Measurements from ENCODE around the gene MLC1.

Gene MLC1

GRCh38 chr22:50058061-50058905 lies 26.9 kb downstream of the MLC1 start, which contains the start of gene TTLL8:
Gene TTLL8, minus strand, starts transcription at chr22:50058298.
- no peak for DNase-seq (ENCODE audit: low read depth)

DNA sequence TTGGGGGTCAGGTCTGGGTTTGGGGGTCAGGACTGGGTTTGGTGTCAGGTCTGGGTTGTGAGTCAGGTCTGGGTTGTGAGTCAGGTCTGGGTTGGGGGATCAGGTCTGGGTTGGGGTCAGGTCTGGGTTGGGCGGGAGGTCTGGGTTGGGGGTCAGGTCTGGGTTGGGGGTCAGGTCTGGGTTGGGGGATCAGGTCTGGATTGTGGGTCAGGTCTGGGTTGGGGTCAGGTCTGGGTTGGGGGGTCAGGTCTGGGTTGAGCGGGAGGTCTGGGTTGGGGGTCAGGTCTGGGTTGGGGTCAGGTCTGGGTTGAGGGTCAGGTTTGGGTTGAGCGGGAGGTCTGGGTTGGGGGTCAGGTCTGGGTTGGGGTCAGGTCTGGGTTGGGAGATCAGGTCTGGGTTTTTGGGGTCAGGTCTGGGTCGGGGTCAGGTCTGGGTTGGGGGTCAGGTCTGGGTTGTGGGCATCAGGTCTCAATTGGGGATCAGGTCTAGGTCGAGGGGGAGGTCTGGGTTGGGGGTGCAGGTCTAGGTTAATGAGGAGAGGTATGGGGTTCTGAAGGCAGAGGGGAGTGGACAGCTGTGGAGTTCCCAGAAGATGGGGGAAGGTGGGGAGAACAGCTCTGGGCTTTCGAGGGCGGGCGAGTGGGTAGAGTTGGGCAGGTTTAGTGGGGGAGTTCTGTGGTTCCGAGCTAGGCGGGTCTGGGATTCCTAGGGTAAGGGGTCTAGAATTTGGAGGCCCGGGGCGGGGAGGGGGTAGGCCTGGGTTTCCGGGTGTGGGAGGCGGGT lies 27.8 kb downstream of the MLC1 start:
- no peak for DNase-seq (ENCODE audit: low read depth)

GRCh38 chr22:50056214-50056972 lies 28.8 kb downstream of the MLC1 start:
- no peak for DNase-seq (ENCODE audit: low read depth)

DNA sequence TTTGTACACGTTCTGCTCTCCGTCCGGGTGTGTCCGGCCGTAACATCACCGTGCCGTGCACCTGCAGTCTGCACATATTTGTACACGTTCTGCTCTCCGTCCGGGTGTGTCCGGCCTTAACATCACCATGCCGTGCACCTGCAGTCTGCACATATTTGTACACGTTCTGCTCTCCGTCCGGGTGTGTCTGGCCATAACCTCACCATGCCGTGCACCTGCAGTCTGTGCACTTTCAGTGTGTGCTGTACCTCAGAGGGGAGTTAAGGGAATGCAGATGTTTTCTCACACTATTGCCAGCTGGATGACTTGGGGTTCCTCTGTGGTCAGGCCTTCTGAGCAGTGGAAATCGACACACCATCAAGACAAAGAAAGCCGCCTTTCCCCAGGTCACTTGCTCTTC lies 31.4 kb downstream of the MLC1 start:
- DNase-seq (ENCODE audit: low read depth), result no peak

- no peak for DNase-seq (ENCODE audit: low read depth)
These were observed 33.3 kb downstream of the MLC1 start for GRCh38 chr22:50051930-50052329.

DNA sequence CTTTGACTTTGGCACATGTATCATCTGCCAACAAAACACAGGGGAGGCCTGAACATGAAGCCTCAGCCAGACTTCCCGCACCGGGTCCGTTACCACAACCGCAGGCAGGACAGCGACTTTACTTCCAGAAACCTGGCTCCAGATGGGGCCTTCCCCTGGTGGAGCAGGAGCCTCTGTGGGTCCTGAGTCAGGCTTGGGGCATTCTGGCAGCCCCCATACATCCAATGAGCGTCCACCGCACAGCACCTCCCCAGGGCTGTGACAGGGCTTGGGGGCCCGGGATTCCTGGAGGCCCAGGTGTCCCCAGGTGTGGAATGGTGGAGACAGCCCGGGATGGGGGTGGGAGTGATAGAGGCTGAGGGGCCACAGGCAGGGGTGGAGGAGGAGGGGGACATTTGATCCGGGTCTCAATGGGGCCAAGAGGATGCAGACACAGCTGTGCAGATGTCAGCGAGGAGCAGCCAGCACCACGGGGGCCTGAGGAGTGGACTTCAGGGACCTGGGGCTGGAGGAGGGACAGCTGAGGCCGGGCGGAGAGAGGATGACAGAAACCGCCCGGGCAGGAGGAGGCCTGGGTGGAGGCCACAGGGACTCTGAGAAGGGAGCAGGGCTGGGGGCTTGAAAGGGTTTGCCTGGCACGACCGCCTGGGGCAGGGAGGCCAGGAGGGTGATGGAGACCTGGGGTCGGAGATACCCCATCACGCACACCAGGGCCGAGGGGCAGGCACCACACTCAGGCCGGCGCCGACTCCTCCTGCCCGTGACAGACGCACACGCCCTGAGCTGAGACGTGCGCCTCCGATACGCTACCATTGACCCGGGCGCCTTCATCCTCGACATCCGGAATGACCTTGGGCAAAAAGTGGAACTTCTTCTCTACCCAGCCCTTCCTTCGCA lies 35.7 kb downstream of the MLC1 start:
- DNase-seq (ENCODE audit: low read depth), result no peak

DNA sequence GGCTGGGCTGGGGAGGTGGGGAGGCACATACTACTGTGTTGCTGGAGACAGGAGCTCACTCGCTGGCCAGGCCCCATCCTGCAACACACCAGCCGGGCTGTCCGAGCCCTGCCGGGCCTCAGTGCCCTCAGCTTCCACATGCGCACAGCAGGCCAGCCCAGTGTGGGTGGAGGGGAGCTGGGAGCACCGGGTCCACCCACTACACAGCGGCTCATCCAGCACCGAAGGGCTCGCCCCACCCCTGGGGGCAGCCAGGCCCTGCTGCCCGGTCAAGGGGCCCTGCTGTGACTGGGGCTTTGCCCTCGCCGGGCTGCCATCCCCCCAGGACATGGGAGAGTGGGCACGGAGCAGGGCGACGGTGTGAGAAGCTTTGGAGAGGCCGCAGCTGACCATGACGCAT lies 36.4 kb downstream of the MLC1 start:
- DNase-seq (ENCODE audit: low read depth), result no peak

- no peak for DNase-seq (ENCODE audit: low read depth)
These were observed 37.0 kb downstream of the MLC1 start for GRCh38 chr22:50048061-50048765.

DNA sequence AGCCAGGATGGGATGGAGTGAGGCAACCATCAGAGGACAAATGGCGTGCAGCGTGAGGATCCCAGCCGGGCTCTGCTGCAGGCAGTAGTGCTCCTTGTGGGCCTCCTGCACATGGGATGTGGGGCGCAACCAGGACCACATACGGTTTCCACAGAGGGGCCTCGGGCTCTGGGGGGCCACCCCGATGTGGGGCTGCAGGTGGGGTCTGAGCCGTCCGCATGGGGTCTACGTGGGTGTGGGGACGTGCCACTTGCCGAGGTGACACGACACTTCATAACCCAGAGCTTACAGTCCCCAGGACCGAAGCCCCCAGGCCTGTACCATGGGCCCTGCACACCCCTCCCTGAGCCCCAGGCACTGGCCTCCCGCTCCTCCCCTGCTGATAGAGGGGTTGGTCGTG lies 37.9 kb downstream of the MLC1 start:
- DNase-seq (ENCODE audit: low read depth), result no peak

GRCh38 chr22:50046481-50047245 lies 38.6 kb downstream of the MLC1 start:
- no peak for DNase-seq (ENCODE audit: low read depth)

DNA sequence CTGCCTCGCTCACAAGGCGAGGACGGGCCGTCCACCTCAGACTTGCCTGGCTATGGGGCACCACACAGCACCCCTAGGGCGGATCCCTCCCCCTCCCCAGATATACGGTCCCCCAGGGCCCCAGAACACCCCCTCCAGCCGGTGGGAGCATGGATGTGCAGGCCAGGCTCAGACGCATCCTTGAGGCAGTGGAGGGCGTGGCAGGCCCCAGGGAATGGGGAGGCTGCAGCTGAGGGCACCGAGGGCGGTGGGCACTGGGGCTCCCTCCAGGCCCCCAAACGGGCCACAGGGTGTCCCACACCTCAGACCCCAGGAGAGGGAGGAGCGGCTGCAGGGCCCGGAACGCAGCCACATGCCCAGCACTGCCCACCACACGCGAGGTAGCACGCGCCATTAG lies 39.2 kb downstream of the MLC1 start:
- no peak for DNase-seq (ENCODE audit: low read depth)

DNA sequence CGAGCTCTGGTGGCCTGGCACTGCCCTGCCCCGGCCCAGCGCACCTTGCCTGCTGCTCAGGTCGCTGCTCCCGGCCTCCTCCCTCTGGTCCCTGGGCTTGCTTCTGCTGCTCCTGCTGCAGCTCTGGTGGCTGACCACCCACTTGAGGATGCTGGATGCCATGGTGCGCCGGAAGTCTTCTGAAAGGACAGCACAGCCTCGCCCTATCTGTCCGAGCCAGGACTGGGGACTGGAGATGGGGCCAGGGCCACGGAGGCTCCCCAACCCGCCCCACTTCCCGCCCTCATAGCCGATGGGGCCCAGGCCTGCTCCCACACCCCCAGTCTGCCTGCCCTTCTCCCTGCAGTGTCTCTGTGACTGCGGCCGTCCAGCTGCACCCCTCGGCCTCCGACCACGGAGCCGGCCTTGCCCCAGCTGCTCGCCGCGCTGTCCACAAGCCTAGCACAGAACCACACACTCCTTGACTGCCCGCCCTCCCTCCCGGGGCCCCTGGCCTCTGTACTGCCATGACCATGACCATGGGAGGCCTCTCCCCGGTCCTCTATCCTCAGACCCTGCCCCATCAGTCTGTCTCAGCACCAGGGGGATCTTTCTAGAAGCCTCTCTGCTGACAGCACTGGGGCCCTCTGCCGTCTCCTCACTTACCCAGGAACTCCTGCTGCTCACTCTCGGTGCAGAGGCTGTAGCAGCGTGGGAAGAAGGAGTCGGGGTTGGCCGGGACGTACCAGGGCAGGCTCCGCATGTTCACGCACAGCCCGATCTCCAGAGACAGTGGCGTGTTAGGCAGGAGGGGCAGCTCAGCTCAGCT lies 39.8 kb downstream of the MLC1 start:
- no peak for DNase-seq (ENCODE audit: low read depth)

- no peak for DNase-seq (ENCODE audit: low read depth)
These were observed 40.6 kb downstream of the MLC1 start for GRCh38 chr22:50044485-50045118.

DNA sequence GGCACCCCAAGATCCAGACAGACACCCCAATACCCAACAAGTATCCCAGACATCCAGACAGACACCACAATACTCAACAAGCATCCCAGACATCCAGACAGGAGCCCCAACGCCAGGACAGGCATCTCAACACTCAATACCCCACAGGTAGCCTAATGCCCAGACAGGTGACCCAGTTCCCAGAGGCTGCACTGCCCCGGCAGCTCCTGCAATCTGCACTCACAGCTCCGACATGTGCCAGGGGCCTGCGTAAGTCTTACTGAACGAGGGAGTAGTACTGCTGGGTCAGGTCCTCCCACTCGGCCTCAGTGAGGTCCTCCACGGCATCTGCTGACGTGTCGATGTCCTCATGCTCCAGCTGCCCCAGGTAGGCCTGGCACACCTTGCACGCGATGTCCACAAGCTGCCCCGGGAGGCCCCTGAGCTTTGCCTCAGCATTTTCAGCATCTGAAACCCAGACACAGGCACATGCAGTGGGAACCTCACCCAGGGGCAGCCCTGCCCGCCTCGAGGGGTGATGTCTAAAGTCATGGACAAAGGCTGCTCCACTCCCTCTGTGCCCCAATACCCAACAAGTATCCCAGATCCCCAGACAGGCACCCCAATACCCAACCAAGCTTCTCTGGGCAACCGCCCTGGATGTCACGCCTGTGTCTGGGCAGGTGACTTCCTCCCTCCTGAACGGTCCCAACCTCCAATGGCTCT lies 43.7 kb downstream of the MLC1 start:
- DNase-seq (ENCODE audit: low read depth), result no peak

DNA sequence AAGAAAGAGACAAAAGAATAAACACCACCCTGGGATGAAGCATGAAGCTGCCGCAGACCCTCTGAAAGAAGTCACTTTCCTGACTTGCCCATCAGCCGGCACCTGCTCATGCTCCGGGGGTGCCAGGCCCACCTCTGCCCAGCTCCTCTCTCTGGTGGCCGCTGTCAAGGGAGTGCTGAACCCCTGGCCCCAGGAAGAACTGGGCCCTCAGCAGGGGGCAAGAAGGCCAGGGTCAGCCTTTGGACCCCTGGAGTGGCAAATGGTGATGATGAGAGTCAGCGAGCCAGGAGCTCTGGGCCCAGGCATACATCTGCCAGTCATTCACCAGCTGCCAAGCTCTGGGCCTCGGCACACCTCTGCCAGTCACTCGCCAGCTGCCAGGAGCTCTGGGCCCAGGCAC lies 44.5 kb downstream of the MLC1 start:
- no peak for DNase-seq (ENCODE audit: low read depth)

- no peak for DNase-seq (ENCODE audit: low read depth)
These were observed 45.4 kb downstream of the MLC1 start for GRCh38 chr22:50039669-50040443.

DNA sequence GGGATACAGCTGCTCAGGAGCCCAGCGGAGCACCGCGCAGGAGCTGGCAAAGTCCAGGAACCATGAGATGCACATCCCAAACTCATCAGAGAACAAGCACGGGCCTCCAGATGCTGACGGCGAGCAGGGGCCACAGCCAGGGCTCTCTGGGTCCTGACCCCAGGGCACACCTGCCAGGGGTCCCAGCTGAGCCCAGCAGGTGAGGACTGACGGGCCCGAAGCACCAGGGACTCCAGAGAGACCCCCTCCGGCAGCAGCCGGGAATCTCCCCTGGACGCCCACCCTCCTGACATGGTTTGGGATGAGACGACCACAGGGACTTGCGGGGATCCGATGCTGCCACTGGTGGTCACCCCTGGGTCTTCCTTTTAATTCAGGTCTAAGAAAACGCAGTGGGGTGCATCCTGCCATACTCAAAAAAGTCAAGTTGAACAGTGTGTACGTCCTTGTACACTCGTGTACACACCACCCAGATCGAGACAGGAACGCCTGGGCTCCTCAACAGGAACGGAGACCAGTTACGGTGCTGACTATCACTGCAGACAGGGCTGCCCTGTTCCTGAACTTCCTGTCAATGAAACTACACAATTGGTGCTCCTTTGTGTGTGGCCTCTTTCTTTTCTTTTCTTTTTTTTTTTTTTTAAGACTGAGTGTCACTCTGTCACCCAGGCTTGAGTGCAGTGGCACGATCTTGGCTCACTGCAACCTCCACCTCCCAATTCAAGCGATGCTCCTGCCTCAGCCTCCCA lies 49.1 kb downstream of the MLC1 start:
- DNase-seq (ENCODE audit: low read depth), result no peak

Measured in GM04504 (cell line).